Measurements from ENCODE around the gene RCL1.
A peak's percentile ranks its signal among the peaks of the same experiment; 100 is the strongest.
"Not testable (repeated sequence)": the region's sequence is repeated elsewhere in the genome, so short reads cannot be mapped to it uniquely, and the experiment has no call there.

RCL1 gene

DNA sequence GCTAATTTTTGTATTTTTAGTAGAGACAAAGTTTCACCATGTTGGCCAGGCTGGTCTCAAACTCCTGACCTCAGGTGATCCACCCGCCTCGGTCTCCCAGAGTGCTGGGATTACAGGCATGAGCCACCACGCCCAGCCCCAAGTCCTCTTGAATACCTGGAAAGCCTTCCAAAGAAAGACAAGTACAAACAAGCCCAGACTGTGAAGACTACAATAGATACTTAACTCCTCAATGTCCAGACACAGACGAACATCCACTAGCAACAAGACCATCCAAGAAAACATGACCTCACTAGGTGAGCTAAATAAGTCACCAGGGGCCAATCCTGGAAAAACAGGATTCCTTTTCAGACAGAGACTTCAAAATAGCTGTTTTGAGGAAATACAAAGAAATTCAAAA lies 9.6 kb upstream of the RCL1 start:
- H3K27ac ChIP-seq (ENCODE audit: low read depth, low read length); H3K36me3 ChIP-seq (ENCODE audit: control insufficient read depth in 1 of 2, insufficient read depth in 2 of 2, low read length in 2 of 2); H3K4me1 ChIP-seq (ENCODE audit: control insufficient read depth in 1 of 2, insufficient read depth in 2 of 2, low read length in 2 of 2); H3K4me3 ChIP-seq (ENCODE audit: low read depth in 1 of 2, low read length in 2 of 2); H3K9ac ChIP-seq (ENCODE audit: low read depth in 1 of 2, low read length in 2 of 2); H3K27me3 ChIP-seq (ENCODE audit: control insufficient read depth in 1 of 2, insufficient read depth in 2 of 2, low read length in 2 of 2); H3K9me3 ChIP-seq (ENCODE audit: control insufficient read depth in 1 of 2, low read length in 2 of 2): not testable (repeated sequence)

GRCh38 chr9:4784403-4784802 lies 8.3 kb upstream of the RCL1 start:
- H3K27me3 ChIP-seq (ENCODE audit: control insufficient read depth in 1 of 2, insufficient read depth in 2 of 2, low read length in 2 of 2): no peaks in the 10 kb centered on the region
- no peaks in the 10 kb centered on the region for H3K36me3 ChIP-seq (ENCODE audit: control insufficient read depth in 1 of 2, insufficient read depth in 2 of 2, low read length in 2 of 2)
- no peak overlapping the region for H3K4me3 ChIP-seq (ENCODE audit: low read depth in 1 of 2, low read length in 2 of 2)
- H3K27ac ChIP-seq (ENCODE audit: low read depth, low read length): no peak overlapping the region
- H3K9me3 ChIP-seq (ENCODE audit: control insufficient read depth in 1 of 2, low read length in 2 of 2): no peaks in the 10 kb centered on the region
- H3K9ac ChIP-seq (ENCODE audit: low read depth in 1 of 2, low read length in 2 of 2): no peak overlapping the region
- H3K4me1 ChIP-seq (ENCODE audit: control insufficient read depth in 1 of 2, insufficient read depth in 2 of 2, low read length in 2 of 2): no peaks in the 10 kb centered on the region

- H3K4me1 ChIP-seq (ENCODE audit: control insufficient read depth in 1 of 2, insufficient read depth in 2 of 2, low read length in 2 of 2): no peaks in the 10 kb centered on the region
- H3K27me3 ChIP-seq (ENCODE audit: control insufficient read depth in 1 of 2, insufficient read depth in 2 of 2, low read length in 2 of 2): no peaks in the 10 kb centered on the region
- no peak overlapping the region for H3K9ac ChIP-seq (ENCODE audit: low read depth in 1 of 2, low read length in 2 of 2)
- no peaks in the 10 kb centered on the region for H3K9me3 ChIP-seq (ENCODE audit: control insufficient read depth in 1 of 2, low read length in 2 of 2)
- no peak overlapping the region for H3K27ac ChIP-seq (ENCODE audit: low read depth, low read length)
- no peaks in the 10 kb centered on the region for H3K36me3 ChIP-seq (ENCODE audit: control insufficient read depth in 1 of 2, insufficient read depth in 2 of 2, low read length in 2 of 2)
- H3K4me3 ChIP-seq (ENCODE audit: low read depth in 1 of 2, low read length in 2 of 2): no peak overlapping the region
Measured at GRCh38 chr9:4786599-4786998, 6.1 kb upstream of the RCL1 start.

DNA sequence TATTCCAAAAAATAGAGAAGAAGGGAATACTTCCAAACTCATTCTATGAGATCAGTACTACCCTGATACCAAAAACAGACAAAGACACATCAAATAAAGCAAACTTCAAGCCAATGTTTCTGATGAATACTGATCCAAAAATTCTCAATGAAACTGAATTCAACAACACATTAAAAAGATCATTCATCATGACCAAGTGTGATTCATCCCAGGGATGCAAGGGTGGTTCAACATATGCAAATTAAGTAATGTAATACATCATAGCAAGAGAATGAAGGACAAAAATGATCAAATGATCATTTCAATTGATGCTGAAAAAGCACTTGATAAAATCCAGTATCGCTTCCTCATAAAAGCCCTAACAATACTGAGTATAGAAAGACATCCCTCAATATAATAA lies 4.9 kb upstream of the RCL1 start:
- H3K36me3 ChIP-seq (ENCODE audit: control insufficient read depth in 1 of 2, insufficient read depth in 2 of 2, low read length in 2 of 2): no peaks in the 10 kb centered on the region
- no peak overlapping the region for H3K9ac ChIP-seq (ENCODE audit: low read depth in 1 of 2, low read length in 2 of 2)
- H3K9me3 ChIP-seq (ENCODE audit: control insufficient read depth in 1 of 2, low read length in 2 of 2): no peaks in the 10 kb centered on the region
- H3K27ac ChIP-seq (ENCODE audit: low read depth, low read length): no peak overlapping the region
- H3K4me1 ChIP-seq (ENCODE audit: control insufficient read depth in 1 of 2, insufficient read depth in 2 of 2, low read length in 2 of 2): peaks cover 4 to 6% of the 10 kb centered on the region in 2 donors
- H3K4me3 ChIP-seq (ENCODE audit: low read depth in 1 of 2, low read length in 2 of 2): no peak overlapping the region
- no peaks in the 10 kb centered on the region for H3K27me3 ChIP-seq (ENCODE audit: control insufficient read depth in 1 of 2, insufficient read depth in 2 of 2, low read length in 2 of 2)

GRCh38 chr9:4788703-4789102 lies 4.0 kb upstream of the RCL1 start:
- Histone ChIP-seq H3K27me3 (ENCODE audit: control insufficient read depth in 1 of 2, insufficient read depth in 2 of 2, low read length in 2 of 2) (no peaks in the 10 kb centered on the region), H3K9me3 (ENCODE audit: control insufficient read depth in 1 of 2, low read length in 2 of 2) (no peaks in the 10 kb centered on the region), H3K4me3 (ENCODE audit: low read depth in 1 of 2, low read length in 2 of 2) (no peak overlapping the region), H3K9ac (ENCODE audit: low read depth in 1 of 2, low read length in 2 of 2) (no peak overlapping the region), H3K27ac (ENCODE audit: low read depth, low read length) (no peak overlapping the region), H3K36me3 (ENCODE audit: control insufficient read depth in 1 of 2, insufficient read depth in 2 of 2, low read length in 2 of 2) (no peaks in the 10 kb centered on the region), H3K4me1 (ENCODE audit: control insufficient read depth in 1 of 2, insufficient read depth in 2 of 2, low read length in 2 of 2) (peaks cover 6% of the 10 kb centered on the region in 2 donors)

DNA sequence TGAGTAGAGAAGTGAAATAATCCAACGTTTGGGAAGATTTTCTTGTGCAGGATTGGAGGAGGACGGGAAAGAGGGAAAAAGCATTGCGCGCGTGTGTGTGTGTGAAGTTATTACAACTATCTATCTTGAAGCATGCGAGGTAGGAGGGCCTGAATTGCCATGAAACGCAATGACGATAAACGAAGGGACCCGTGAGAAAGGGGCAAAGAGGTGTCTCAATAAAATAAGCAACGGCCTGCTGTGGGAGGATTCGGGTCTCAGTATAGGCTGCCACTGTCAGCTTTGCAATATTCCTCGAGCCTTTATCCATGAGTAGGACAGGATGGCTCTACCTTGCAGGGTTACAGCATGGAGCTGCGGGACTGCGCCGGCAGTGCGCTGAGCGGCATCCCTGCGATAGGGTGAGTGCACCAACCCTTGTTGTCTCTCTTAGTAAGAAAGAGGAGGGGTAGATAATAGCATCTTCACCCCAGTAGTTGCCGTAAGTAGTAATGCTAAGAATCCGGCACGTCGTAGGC lies 631 bp upstream of the RCL1 start:
- H3K27ac ChIP-seq (ENCODE audit: low read depth, low read length): no peak overlapping the region
- H3K9ac ChIP-seq (ENCODE audit: low read depth in 1 of 2, low read length in 2 of 2): peak overlapping the region in 1 of 2 donors; percentile 32
- no peaks in the 10 kb centered on the region for H3K9me3 ChIP-seq (ENCODE audit: control insufficient read depth in 1 of 2, low read length in 2 of 2)

GRCh38 chr9:4793459-4794395 lies 983 bp downstream of the RCL1 start:
- Histone ChIP-seq H3K9ac (ENCODE audit: low read depth in 1 of 2, low read length in 2 of 2) (peak overlapping the region; percentile 35 to 83), H3K4me1 (ENCODE audit: control insufficient read depth in 1 of 2, insufficient read depth in 2 of 2, low read length in 2 of 2) (peaks cover 22 to 27% of the 10 kb centered on the region in 2 donors), H3K4me3 (ENCODE audit: low read depth in 1 of 2, low read length in 2 of 2) (peak overlapping the region; percentile 86 to 95), H3K27ac (ENCODE audit: low read depth, low read length) (peak overlapping the region; percentile 82), H3K36me3 (ENCODE audit: control insufficient read depth in 1 of 2, insufficient read depth in 2 of 2, low read length in 2 of 2) (no peaks in the 10 kb centered on the region), H3K27me3 (ENCODE audit: control insufficient read depth in 1 of 2, insufficient read depth in 2 of 2, low read length in 2 of 2) (no peaks in the 10 kb centered on the region), H3K9me3 (ENCODE audit: control insufficient read depth in 1 of 2, low read length in 2 of 2) (no peaks in the 10 kb centered on the region)

More for the DNA sequence above, 631 bp upstream of the RCL1 start:
- Histone ChIP-seq H3K36me3 (ENCODE audit: control insufficient read depth in 1 of 2, insufficient read depth in 2 of 2, low read length in 2 of 2) (no peaks in the 10 kb centered on the region), H3K4me1 (ENCODE audit: control insufficient read depth in 1 of 2, insufficient read depth in 2 of 2, low read length in 2 of 2) (peaks cover 13 to 18% of the 10 kb centered on the region in 2 donors), H3K4me3 (ENCODE audit: low read depth in 1 of 2, low read length in 2 of 2) (peak overlapping the region; percentile 75 to 81), H3K27me3 (ENCODE audit: control insufficient read depth in 1 of 2, insufficient read depth in 2 of 2, low read length in 2 of 2) (no peaks in the 10 kb centered on the region)

DNA sequence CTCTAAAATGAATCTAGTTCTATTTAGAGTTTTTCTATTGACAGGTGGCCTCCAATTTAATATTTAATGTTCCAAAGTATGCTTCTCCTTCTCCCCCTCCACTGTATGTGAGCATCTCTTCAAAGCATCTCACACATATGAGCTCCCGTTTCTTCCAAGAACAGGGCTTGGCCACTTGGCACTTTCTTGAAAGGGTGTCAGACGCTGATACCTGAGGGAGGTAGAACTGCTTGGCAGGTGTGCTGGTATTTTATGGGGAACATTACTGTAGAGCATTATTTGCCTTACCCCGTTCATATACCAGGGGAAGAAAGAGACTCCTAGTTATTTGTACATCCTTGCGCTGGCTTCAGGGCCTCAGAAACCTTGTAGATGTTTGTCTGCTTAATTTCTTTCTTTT lies 1.9 kb downstream of the RCL1 start:
- Histone ChIP-seq H3K27ac (ENCODE audit: low read depth, low read length) (no peak overlapping the region), H3K4me1 (ENCODE audit: control insufficient read depth in 1 of 2, insufficient read depth in 2 of 2, low read length in 2 of 2) (peaks cover 26 to 27% of the 10 kb centered on the region in 2 donors), H3K9me3 (ENCODE audit: control insufficient read depth in 1 of 2, low read length in 2 of 2) (no peaks in the 10 kb centered on the region), H3K9ac (ENCODE audit: low read depth in 1 of 2, low read length in 2 of 2) (no peak overlapping the region), H3K4me3 (ENCODE audit: low read depth in 1 of 2, low read length in 2 of 2) (no peak overlapping the region), H3K36me3 (ENCODE audit: control insufficient read depth in 1 of 2, insufficient read depth in 2 of 2, low read length in 2 of 2) (no peaks in the 10 kb centered on the region), H3K27me3 (ENCODE audit: control insufficient read depth in 1 of 2, insufficient read depth in 2 of 2, low read length in 2 of 2) (no peaks in the 10 kb centered on the region)

GRCh38 chr9:4795108-4795507 lies 2.4 kb downstream of the RCL1 start:
- not testable (repeated sequence) for H3K27me3 ChIP-seq (ENCODE audit: control insufficient read depth in 1 of 2, insufficient read depth in 2 of 2, low read length in 2 of 2); H3K9me3 ChIP-seq (ENCODE audit: control insufficient read depth in 1 of 2, low read length in 2 of 2); H3K27ac ChIP-seq (ENCODE audit: low read depth, low read length); H3K36me3 ChIP-seq (ENCODE audit: control insufficient read depth in 1 of 2, insufficient read depth in 2 of 2, low read length in 2 of 2); H3K9ac ChIP-seq (ENCODE audit: low read depth in 1 of 2, low read length in 2 of 2); H3K4me3 ChIP-seq (ENCODE audit: low read depth in 1 of 2, low read length in 2 of 2)
- H3K4me1 ChIP-seq (ENCODE audit: control insufficient read depth in 1 of 2, insufficient read depth in 2 of 2, low read length in 2 of 2): peaks cover 26 to 27% of the 10 kb centered on the region in 2 donors

- no peak overlapping the region for H3K4me3 ChIP-seq (ENCODE audit: low read depth in 1 of 2, low read length in 2 of 2)
- H3K27me3 ChIP-seq (ENCODE audit: control insufficient read depth in 1 of 2, insufficient read depth in 2 of 2, low read length in 2 of 2): no peaks in the 10 kb centered on the region
- no peak overlapping the region for H3K9ac ChIP-seq (ENCODE audit: low read depth in 1 of 2, low read length in 2 of 2)
- no peaks in the 10 kb centered on the region for H3K9me3 ChIP-seq (ENCODE audit: control insufficient read depth in 1 of 2, low read length in 2 of 2)
- H3K36me3 ChIP-seq (ENCODE audit: control insufficient read depth in 1 of 2, insufficient read depth in 2 of 2, low read length in 2 of 2): no peaks in the 10 kb centered on the region
- no peak overlapping the region for H3K27ac ChIP-seq (ENCODE audit: low read depth, low read length)
- peaks cover 26 to 27% of the 10 kb centered on the region in 2 donors for H3K4me1 ChIP-seq (ENCODE audit: control insufficient read depth in 1 of 2, insufficient read depth in 2 of 2, low read length in 2 of 2)
Measured at GRCh38 chr9:4796530-4796929, 3.8 kb downstream of the RCL1 start.
